ENCODE results near the gene ZNF396.

The ZNF396 gene

DNA sequence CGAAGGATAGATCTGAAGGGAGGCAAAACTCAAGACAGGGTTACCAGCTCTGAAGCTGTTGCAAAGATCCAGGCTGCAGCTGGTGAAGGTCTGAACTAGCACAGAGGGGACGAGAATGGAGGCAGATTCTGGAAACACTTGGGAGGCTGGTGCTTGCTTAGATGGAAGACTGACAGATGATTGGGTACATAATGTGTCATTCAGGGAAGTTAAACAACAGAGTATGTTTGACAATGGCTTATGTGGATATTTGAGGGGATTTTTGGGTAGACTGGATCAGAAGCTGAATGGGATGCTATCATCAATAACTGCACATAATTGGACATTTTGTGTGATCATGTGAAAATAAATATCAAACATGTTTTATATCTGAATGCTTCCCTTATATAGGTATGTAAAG is 2.3 kb upstream of the ZNF396 start:
- no peak for DNase-seq

DNA sequence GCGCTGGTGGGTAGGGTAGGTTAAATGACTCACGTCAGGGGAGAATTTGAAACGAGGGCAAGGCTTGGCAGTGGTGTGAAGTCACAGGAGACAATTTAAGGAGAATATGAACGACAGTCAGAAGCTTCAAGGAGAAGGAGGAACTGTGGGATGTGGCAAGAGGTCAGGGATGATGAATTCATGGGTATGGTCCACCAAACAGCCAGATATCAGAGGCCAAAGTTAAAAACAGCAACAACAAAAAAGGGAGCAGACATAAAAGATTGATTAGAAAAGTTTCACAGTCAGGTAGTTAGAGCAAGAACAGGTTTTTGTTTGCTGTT is 1.4 kb upstream of the ZNF396 start:
- DNase-seq, result no peak

DNA sequence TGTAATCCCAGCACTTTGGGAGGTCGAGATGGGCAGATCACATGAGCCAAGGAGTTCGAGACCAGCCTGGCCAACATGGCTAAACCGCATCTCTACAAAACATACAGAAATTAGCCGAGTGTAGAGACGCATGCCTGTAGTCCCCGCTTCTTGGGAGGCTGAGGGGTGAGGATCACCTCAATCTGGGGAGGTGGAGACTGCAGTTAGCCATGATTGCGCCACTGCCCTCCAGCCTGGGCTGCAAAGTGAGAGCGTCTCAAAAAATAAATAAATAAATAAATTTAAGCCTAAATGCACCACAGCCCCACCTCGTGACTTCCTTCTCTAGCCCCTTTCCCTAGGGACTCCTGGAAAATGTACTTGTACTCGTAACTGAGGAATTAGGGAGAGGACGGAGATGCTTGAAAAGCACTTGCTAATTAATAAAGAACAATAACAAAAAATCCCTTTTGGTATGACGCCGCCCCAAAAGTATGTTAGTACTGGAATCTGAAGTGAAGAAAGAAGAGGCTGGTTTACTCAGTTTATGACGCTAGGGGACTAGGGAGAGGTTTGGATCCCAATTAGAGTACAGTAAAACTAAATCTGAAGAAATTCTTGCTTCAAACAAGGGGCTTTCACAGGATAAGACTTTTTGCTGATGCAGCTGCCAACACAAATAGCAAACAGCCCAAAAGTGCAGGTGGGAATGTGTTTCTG is 887 bp upstream of the ZNF396 start:
- peak; percentile 21 for DNase-seq

DNA sequence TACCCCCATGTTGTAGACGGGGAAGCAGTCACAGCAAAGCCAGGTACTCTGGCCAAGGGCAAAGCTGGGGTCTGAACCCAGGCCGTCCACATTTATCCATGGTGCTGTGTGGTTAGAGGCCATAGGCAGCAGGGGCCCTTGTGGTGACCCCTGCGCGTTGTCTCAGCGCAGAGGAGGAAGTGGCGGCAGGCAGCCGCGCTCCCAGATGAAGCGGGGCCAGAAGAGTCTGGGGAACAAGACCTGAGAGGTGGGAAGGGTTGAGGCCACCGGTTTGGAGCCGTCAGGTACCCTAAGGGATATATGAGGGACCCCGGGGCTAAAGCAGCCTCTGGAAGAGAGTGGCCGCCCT is 770 bp downstream of the ZNF396 start:
- no peak for DNase-seq

DNA sequence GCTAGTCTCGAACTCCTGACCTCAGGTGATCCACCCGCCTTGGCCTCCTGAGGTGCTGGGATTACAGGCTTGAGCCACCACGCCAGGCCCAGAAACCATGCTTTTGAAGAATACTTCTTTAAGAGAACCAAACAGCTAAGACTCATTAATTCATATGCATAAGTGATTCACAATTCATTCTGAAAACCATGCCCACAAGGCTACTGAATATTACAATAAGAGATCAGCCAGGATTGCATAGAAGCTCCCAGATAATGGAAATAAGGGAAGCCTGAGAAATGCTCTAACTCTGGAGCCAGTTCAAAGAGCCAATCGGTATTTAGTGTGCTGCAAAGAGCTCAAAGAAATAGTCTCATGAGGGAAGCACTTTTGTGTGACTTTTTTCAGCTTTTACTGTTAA is 2.4 kb downstream of the ZNF396 start:
- no peak for DNase-seq

DNA sequence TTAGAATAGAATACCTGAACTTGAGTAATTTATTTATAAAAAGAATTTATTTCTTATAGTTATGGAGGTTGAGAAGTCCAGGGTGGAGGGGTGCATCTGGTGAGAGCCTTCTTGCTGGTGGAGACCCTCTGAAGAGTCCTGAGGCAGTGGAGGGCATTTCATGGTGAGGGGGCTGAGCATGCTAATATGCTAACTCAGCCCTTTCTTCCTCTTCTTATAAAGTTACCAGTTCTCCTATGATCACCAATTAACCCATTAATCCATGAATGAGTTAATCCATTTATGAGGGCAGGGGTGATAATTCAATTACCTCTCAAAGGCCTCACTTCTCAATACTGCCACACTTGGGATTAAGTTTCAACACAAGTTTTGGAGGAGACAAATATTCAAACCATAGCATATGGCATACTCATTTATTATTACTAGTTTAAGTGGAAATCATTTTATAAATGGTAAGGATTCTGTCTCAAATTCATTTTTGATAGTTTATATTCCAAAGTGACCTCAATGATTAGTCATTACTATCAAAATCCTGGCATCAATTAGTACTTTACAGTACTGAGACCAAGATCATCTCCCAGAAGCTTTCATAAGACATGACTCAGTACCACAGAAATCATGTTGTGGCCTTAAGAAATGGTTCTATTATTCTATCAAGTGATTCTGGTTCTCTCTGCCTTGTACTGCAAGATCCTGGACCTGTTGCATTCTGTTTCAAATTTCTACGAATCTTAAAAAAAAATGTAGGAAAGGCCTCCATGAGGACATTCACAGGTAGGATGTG is 5.5 kb downstream of the ZNF396 start:
- DNase-seq, result peak; percentile 70

DNA sequence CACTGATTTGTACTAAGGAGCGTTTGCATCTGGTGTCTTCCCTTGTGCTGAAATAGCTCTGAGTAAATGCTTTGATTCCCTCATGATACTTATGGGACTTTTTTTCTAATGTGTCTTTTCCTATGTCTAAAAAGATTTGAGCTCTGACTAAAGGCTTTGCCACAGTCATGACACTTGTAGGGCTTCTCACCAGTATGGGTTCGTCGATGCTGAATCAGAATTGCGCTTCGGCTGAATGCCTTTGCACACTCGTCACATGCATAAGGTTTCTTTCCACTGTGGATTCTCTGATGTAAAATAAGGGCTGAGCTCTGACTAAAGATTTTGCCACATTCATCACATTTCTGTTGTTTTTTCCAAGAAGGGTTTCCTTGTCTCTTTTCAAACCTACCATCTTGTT is 8.0 kb downstream of the ZNF396 start:
- DNase-seq, result peak; percentile 16

DNA sequence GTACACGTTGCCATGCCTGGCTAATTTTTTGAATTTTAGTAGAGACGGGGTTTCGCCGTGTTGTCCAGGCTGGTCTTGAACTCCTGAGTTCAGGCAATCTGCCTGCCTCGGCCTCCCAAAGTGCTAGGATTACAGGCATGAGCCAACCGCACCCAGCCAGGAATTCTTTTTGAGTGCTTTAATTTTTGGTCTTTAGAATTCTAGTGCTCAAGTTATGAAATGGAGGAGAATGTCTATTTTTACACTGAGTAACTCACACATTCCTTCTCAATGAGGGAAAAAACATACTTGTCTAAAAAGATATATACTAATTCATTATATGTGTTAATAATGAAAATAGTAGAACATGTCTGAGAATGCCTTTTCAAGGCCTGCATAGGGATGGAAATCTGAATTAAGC is 8.5 kb downstream of the ZNF396 start:
- no peak for DNase-seq

DNA sequence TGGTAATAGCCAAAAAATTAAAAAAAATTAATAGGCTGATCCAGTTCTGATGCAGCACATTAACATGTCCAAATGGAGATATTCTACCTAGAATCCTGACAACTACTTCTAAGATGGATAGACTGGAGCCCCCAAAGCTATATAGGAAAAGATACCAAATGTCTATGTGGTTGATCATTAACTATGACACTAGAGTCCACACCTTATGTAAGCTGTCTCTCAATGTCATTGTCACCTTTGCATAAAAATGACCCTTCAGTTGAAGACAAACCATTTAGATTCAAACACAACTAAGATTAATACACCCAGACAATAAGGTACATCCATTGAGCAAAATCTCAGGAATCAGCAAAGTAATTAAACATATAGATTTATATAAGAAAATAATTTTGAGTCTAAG is 14.6 kb downstream of the ZNF396 start:
- DNase-seq, result no peak

DNA sequence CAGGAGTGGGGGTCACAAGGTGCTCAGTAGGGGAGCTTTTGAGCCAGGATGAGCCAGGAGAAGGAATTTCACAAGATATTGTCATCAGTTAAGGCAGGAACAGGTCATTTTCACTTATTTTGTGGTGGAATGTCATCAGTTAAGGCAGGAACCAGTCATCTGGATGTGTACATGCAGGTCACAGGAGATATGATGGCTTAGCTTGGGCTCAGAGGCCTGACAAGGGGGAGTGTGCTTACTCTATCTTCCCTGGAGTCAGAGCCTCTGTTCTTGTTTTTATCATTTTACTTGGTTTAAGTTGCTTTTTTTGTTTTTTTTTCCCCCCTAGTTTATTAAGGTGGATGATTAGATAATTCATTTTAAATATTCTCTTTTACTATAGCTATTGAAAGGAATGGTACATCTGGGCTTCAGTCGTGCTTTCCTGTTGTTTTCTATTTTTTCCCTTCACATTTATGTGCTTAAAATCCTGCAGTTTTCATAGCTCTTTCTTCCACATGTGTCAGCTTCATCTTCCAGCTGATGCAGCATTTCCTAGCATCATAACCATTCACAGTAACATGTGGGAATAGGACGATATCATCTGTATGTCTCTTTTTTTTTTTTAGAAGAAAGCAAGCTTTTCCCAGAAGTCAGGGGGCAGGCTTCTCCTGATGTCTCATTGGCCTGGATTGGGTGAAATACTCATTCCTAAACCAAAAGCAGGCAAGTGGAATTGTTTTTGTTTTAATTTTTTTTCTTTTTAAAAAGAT is 15.4 kb downstream of the ZNF396 start:
- no peak for DNase-seq

DNA sequence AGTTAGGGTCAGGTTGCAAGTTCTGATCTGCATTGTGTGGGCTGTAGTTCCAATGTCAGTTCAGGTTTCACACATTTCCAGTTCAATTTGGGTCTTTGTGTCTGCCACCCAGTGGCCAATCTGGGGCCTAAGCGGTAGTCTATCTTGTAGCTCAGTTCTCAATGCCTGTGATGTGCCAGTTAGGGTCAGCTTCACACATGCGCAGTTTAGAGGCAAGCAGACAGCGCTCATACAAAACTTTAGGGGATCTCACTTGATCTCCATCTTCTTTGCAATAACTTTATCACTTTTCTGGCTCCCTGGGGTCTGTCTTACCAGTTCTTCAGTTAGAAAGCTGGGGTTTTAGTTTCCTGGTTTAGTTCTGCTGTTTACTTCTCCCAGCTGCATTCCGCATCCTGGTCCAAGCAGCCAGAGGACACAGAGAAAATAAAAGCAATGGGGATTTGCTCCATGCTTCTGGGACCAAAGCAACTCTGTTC is 22.0 kb downstream of the ZNF396 start:
- peak; percentile 78 for DNase-seq

DNA sequence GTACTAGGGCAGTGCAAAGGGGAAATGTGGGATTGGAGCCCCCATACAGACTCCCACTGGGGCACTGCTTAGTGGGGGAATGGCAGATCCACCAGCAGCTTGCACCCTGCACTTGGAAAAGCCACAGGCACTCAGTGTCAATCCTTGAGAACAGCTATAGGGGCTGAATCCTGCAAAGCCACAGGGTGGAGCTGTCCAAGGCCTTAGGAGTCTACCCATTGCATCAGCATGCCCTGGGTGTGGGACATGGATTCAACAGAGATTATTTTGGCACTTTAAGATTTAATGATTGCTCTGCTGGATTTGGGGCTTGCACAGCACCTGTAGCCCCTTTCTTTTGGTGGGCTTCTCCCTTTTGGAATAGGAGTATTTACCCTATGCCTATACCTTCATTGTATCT is 24.4 kb downstream of the ZNF396 start:
- no peak for DNase-seq

DNA sequence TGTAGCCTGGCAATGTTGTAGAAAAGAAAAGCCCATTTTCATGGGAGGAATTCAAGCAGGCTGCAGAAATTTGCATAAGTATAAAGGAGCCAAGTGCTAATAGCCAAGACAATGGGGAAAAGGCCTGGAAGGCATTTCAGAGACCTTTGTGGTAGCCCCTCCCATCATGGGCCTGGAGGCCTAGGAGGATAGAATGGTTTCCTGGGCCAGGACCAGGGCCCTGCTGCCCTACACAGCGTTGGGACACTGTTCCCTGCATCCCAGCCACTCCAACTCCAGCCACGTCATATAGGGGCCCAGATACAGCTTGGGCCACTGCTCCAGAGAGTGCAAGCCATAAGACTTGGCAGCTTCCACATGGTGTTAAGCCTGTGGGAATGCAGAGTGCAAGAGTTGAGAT is 24.9 kb downstream of the ZNF396 start:
- no peak for DNase-seq

DNA sequence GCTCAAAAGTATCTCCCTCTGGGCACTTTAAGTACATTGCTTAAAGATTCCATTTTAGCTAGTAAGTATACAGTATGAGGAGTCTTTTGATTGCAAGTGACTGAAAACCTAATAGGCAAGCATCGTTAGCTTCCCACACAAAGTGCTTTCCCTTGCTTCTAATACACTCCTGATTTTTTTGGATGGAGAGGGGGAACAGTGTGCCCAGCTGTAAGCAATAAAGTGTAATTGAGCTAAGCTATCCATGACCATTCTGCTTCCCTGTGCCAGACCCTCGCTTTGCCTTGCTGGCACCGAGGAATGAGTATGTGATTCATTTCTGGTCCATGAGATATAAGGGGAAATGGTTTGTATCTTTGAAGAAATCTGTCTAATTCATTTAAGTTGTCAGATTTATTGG is 29.1 kb downstream of the ZNF396 start:
- no peak for DNase-seq

DNA sequence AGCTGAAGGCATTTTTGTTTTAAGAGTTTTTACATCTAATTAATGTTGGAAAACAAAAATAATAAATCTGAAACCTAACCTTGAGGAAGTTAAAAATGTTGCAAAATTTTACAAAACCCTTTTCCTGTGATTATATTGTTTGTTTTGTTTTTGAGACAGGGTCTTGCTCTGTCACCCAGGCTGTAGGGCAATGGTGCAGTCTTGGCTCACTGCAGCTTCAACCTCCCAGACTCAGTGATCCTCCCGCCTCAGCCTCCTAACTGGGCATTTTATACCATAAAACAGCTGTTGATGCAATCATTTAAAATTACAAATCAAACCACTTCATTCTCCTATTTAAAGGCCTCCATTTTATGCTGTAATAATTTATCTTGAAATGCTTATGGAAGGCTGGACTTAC is 31.2 kb downstream of the ZNF396 start:
- DNase-seq, result no peak

DNA sequence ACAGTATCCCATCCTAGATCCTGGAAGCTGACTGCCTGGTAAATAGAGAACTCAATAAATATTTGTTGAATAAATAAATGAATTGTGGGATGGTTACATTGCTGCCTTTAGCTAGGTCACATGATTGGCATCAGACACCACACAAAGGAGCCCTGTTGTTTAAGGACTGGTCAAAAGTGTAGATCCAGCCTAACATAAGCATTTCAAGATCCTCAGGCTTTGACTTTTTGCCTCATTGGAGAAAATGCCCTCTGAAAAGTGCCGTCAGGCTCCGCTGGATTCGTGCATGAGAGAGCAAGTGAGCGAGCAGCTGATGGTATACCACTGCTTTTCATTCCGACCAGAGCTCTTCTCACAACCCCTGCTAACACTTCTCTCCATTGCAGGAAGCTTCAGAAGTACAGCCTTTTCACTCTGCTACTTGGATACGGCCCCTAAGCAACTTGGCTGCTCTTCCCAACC is 31.6 kb downstream of the ZNF396 start:
- no peak for DNase-seq

DNA sequence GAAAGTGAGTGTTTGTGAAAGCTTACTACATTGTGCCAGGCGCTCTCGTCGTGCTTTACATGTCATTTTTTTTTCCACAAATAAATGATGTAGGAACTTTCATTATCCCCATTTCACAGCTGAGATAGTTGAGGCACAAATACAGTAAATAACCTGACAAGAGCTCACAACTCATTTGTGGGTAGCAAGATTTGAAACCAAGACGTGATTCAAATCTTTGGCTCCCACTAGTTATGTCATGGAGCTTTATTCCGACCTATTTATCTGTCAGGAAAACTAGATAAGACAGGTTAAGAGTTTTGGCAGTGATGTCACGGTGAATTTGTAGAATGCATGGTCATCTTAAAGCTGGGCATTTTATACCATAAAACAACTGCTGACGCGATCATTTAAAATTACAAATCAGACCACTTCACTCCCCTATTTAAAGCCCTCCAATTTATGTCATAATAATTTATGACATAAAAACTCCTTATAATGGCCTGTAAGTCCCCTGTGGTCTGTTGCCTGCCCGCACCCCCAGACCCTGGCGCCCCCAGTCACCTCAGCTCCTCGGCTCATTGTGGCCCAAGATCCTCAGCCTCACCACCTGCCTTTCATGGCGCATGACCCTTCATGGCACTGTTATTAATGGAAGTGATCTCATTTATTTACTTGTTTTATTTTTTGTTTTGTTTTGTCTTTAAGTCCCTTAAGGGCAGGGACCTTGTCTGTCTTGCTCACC is 32.2 kb downstream of the ZNF396 start:
- DNase-seq, result peak; percentile 12

DNA sequence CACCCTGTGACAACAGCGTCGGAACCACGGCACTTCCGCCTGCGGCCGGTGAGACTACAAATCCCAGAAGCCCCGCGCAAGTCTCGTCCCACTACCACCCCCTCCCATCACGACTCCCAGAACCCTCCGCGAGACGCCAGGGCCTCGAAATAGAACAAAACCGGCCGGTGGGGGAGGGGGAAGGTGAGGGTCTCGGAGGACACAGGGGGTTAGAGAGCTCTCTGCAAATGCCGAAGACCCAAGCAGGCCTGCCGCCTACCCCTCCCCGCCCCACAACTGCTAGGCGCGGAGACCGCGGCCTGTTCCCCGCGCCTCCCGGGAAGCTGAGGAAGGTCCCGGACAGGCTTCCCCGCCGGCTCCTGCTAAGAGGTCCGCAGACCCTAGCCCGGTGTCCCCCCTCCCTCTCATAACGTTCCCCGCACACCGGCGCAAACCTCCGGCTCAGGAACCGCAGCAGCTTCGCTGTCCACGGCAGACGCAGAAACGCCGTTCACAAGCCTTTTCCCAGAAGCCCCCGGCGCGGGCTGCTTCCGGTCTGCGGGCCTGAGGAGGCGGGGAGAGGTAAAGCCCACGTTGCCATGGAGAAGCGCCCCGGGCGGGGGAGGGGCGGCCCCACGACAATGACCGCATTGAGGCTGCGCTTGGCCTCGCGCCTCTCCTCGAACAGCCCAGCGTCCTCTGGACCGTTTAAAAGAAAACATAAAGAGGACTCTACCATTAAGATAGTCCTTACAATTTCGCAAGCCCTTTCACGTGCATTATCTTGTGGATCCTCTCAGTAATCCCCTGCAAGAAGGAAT is 33.0 kb downstream of the ZNF396 start, which contains the start of gene ZNF24:
ZNF24 (minus strand) TSS at position 485 of the 800 bp plus-strand sequence. CDS start 3,770 bp downstream, outside the sequence.
- DNase-seq, result peak; percentile 93

DNA sequence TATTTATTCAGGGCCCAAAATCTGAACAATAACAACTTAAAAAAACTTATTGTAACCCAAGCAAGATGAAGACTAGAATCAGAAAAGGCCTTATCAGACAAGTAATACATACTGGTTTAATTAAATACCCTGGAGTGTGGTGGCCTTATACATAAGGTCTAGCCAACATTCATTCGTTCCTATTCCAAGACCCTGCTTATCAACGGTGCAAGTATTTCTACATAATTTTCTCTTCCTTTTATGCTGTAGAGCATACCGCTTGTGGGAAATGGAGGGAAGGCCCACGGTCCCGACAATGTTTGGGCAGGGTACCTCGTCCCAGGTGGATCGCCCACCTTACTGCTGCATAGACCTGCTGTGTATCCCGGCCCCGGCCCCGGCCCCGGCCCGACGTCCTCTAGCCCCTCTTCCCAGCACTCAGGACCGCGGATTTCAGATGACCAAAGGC is 33.6 kb downstream of the ZNF396 start:
- no peak for DNase-seq

DNA sequence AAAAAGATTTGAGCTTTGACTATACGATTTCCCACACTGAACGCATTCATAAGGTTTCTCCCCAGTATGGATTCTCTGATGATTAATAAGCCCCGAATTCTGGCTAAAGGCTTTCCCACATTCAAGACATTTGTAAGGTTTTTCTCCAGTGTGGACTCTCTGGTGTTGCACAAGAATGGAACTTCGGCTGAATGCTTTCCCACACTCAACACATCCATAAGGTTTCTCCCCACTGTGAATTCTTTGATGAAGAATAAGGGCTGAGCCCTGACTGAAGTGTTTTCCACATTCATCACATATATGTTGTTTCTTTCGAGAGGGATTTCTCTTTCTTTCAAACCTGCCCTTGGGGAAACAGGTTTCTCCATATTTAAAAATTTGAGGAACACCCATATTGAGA is 39.9 kb downstream of the ZNF396 start:
- DNase-seq, result no peak

DNA sequence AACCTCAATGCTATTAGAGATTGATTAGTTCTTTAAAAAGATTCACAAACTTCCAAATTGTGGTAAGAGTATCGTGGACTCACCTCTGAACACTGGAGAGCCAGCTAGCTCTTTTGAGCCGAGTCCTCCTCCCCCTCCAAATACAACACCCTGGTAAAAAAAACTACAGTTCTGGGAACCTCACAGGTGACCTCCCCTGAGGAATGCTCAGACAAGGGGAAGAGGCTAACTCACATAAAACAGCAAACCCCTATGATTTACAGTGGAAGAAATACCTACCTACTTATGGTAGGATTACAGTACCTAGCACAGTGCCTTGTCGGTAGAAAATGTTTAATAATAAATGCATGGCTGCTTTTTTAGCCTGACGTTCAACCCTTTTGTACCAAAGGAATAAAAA is 41.3 kb downstream of the ZNF396 start:
- no peak for DNase-seq

DNA sequence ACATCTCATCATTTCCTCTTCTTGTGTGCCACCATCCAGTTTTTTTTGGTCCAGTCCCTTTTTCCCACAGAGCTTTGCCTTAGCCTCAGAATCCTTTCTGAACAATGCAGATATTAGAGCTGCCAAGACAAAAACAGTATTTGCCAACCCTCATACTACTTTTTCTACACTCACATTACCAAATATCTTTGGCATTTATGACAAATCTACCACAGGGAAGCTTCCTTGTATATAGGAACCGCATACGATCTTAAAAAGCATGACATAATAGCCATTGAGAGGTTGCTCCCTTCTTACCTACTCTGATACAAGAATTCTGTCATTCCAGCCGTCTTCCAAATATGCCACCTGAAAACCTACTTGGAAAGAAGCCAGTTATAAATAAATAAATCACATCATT is 42.3 kb downstream of the ZNF396 start:
- peak; percentile 17 for DNase-seq
